ENCODE results near the gene TLE1.

Gene TLE1

GRCh38 chr9:81570083-81570482 is 119.3 kb downstream of the TLE1 start:
- DNase-seq = no peak

- DNase-seq = no peak
Observed at GRCh38 chr9:81566074-81566698, 123.2 kb downstream of the TLE1 start.

GRCh38 chr9:81565609-81566008 is 123.7 kb downstream of the TLE1 start:
- DNase-seq = no peak

GRCh38 chr9:81565144-81565543 is 124.2 kb downstream of the TLE1 start:
- no peak for DNase-seq

- DNase-seq = no peak
Observed at GRCh38 chr9:81564632-81565031, 124.7 kb downstream of the TLE1 start.

GRCh38 chr9:81563739-81564138 is 125.6 kb downstream of the TLE1 start:
- DNase-seq = no peak

- DNase-seq = no peak
Observed at GRCh38 chr9:81563020-81563407, 126.3 kb downstream of the TLE1 start.

- no peak for DNase-seq
Observed at GRCh38 chr9:81562231-81563019, 126.9 kb downstream of the TLE1 start.

- no peak for DNase-seq
Observed at GRCh38 chr9:81560851-81561732, 128.3 kb downstream of the TLE1 start.

GRCh38 chr9:81559709-81560108 is 129.6 kb downstream of the TLE1 start:
- no peak for DNase-seq

GRCh38 chr9:81559197-81559596 is 130.2 kb downstream of the TLE1 start:
- no peak for DNase-seq

- no peak for DNase-seq
Observed at GRCh38 chr9:81558091-81558830, 131.1 kb downstream of the TLE1 start.

GRCh38 chr9:81557452-81558090 is 131.8 kb downstream of the TLE1 start:
- DNase-seq = no peak

GRCh38 chr9:81556923-81557322 is 132.4 kb downstream of the TLE1 start:
- no peak for DNase-seq

- no peak for DNase-seq
Observed at GRCh38 chr9:81552581-81552991, 136.8 kb downstream of the TLE1 start.

GRCh38 chr9:81550207-81550583 is 139.2 kb downstream of the TLE1 start:
- no peak for DNase-seq

- no peak for DNase-seq
Observed at GRCh38 chr9:81549500-81550206, 139.7 kb downstream of the TLE1 start.

- no peak for DNase-seq
Observed at GRCh38 chr9:81548911-81549310, 140.4 kb downstream of the TLE1 start.

- no peak for DNase-seq
Observed at GRCh38 chr9:81546489-81546888, 142.9 kb downstream of the TLE1 start.

GRCh38 chr9:81543695-81544094 is 145.7 kb downstream of the TLE1 start:
- DNase-seq = no peak

- no peak for DNase-seq
Observed at GRCh38 chr9:81542118-81542889, 147.0 kb downstream of the TLE1 start.

Measured in NCI-H1694 treated with DMSO at 0.1 percent for 48 hours (cell line).